ENCODE data around the gene TDRD6. TPM values are rescaled to one million over a fixed set of nuclear protein-coding genes. Genes with fewer than 3 reads are reported as not detected.

Gene TDRD6
- total RNA-seq, 1 donor from 2014 or later: 0.02 TPM

DNA sequence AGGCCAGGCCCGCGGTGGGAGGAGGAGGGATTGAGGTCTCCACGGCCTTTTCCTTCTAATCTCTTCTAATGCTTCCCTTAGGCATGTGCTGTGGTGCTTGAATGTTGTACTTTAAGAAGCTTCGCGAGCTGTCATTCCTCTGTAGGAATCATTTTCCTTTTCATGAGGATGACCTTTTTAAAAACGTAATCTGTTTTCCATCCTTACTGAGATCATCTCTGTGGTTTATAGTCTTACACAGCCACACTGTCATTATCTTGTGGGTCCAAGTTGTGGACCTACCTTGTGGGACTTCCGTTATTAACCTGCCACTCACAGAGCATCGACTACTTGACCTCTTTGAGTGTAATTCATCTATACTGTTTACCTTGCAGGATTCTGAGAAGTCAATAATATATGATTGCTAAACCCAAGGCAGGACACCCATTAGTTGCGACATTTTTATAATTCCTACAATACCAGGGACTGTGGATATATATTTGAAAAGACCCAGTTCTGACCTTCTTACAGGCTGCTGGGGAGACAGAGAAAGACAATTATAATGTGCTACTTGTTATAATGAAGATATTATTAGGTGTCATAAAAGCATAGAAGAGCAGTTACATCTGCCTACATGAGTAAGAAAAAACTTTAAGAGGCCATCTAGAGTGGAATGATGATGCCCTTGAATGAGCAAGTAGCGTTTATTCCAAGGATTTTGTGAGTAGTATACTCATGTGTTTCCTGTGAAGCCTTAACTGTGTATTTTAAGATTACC is 34.1 kb upstream of the TDRD6 start:
- Mint-ChIP-seq H3K4me3 (ENCODE audit: unreplicated experiment) (peak overlapping the region; percentile 96), H3K9me3 (ENCODE audit: unreplicated experiment) (no peaks in the 10 kb centered on the region), H3K36me3 (ENCODE audit: low read depth, unreplicated experiment) (no peaks in the 10 kb centered on the region), H3K27ac (ENCODE audit: unreplicated experiment) (no peak overlapping the region), H3K27me3 (ENCODE audit: low read depth, unreplicated experiment) (peaks cover 5% of the 10 kb centered on the region), H3K4me1 (ENCODE audit: low read depth, unreplicated experiment) (no peaks in the 10 kb centered on the region)
- H2AFZ ChIP-seq (ENCODE audit: low read depth, low read length): peak overlapping the region; percentile 95
- H3K4me1 ChIP-seq (ENCODE audit: insufficient read depth, low read length): peaks cover 8% of the 10 kb centered on the region
- peak overlapping the region; percentile 73 for H3K9ac ChIP-seq (ENCODE audit: low read length)
- no peaks in the 10 kb centered on the region for H3K27me3 ChIP-seq (ENCODE audit: insufficient read depth, low read length)
- peak overlapping the region; percentile 83 for H3K4me3 ChIP-seq (ENCODE audit: insufficient read depth, low read depth, low read length)
- no peaks in the 10 kb centered on the region for H3K79me2 ChIP-seq (ENCODE audit: insufficient read depth, low read length)
- no peaks in the 10 kb centered on the region for H3K36me3 ChIP-seq (ENCODE audit: insufficient read depth, low read length)
- no peak for DNase-seq (ENCODE audit: low read depth)
- no peak overlapping the region for H3K27ac ChIP-seq (ENCODE audit: low read depth, low read length)
- FAIRE-seq: no peak
- H3K9me3 ChIP-seq (ENCODE audit: insufficient read depth, low read depth, low read length): no peaks in the 10 kb centered on the region
- TF ChIP-seq, protein P1, sequence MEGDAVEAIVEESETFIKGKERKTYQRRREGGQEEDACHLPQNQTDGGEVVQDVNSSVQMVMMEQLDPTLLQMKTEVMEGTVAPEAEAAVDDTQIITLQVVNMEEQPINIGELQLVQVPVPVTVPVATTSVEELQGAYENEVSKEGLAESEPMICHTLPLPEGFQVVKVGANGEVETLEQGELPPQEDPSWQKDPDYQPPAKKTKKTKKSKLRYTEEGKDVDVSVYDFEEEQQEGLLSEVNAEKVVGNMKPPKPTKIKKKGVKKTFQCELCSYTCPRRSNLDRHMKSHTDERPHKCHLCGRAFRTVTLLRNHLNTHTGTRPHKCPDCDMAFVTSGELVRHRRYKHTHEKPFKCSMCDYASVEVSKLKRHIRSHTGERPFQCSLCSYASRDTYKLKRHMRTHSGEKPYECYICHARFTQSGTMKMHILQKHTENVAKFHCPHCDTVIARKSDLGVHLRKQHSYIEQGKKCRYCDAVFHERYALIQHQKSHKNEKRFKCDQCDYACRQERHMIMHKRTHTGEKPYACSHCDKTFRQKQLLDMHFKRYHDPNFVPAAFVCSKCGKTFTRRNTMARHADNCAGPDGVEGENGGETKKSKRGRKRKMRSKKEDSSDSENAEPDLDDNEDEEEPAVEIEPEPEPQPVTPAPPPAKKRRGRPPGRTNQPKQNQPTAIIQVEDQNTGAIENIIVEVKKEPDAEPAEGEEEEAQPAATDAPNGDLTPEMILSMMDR (IDR thresholded peaks at IDR 0.05; ENCODE audit: insufficient read depth, low read depth, low read length): no peak
- no peak for TF ChIP-seq EZH2 (IDR thresholded peaks at IDR 0.05; ENCODE audit: insufficient read depth, low read length)
- H4K20me1 ChIP-seq (ENCODE audit: insufficient read depth, low read length): no peaks in the 10 kb centered on the region
- peak overlapping the region; percentile 97 for H3K4me2 ChIP-seq (ENCODE audit: low read length)

DNA sequence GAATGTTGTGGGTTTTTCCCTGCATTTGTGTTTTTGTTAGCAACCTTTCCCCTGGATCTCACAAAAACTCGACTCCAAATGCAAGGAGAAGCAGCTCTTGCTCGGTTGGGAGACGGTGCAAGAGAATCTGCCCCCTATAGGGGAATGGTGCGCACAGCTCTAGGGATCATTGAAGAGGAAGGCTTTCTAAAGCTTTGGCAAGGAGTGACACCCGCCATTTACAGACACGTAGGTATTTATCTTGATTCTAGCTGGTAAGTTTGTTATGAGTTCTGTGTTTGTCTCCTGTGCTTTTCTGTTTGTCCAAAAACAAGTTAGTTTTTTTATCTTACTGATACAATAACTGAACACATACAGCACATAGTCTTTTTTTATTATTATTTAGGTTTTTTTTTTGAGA is 31.9 kb upstream of the TDRD6 start:
- H3K4me1 Mint-ChIP-seq (ENCODE audit: low read depth, unreplicated experiment): no peaks in the 10 kb centered on the region
- no peaks in the 10 kb centered on the region for H3K9me3 ChIP-seq (ENCODE audit: insufficient read depth, low read depth, low read length)
- FAIRE-seq: no peak
- peaks cover 8% of the 10 kb centered on the region for H3K4me1 ChIP-seq (ENCODE audit: insufficient read depth, low read length)
- no peaks in the 10 kb centered on the region for H4K20me1 ChIP-seq (ENCODE audit: insufficient read depth, low read length)
- no peaks in the 10 kb centered on the region for H3K36me3 Mint-ChIP-seq (ENCODE audit: low read depth, unreplicated experiment)
- no peaks in the 10 kb centered on the region for H3K9me3 Mint-ChIP-seq (ENCODE audit: unreplicated experiment)
- H3K9ac ChIP-seq (ENCODE audit: low read length): no peak overlapping the region
- H3K27ac ChIP-seq (ENCODE audit: low read depth, low read length): no peak overlapping the region
- H3K36me3 ChIP-seq (ENCODE audit: insufficient read depth, low read length): no peaks in the 10 kb centered on the region
- no peak overlapping the region for H3K4me3 ChIP-seq (ENCODE audit: insufficient read depth, low read depth, low read length)
- H3K4me2 ChIP-seq (ENCODE audit: low read length): no peak overlapping the region
- H3K4me3 Mint-ChIP-seq (ENCODE audit: unreplicated experiment): no peak overlapping the region
- no peak overlapping the region for H3K27ac Mint-ChIP-seq (ENCODE audit: unreplicated experiment)
- H3K79me2 ChIP-seq (ENCODE audit: insufficient read depth, low read length): no peaks in the 10 kb centered on the region
- no peak overlapping the region for H2AFZ ChIP-seq (ENCODE audit: low read depth, low read length)
- H3K27me3 ChIP-seq (ENCODE audit: insufficient read depth, low read length): no peaks in the 10 kb centered on the region
- no peak for TF ChIP-seq EZH2 (IDR thresholded peaks at IDR 0.05; ENCODE audit: insufficient read depth, low read length)
- TF ChIP-seq, protein P1 (IDR thresholded peaks at IDR 0.05; ENCODE audit: insufficient read depth, low read depth, low read length): peak; percentile 31
- H3K27me3 Mint-ChIP-seq (ENCODE audit: low read depth, unreplicated experiment): peaks cover 5% of the 10 kb centered on the region
- no peak for DNase-seq (ENCODE audit: low read depth)

DNA sequence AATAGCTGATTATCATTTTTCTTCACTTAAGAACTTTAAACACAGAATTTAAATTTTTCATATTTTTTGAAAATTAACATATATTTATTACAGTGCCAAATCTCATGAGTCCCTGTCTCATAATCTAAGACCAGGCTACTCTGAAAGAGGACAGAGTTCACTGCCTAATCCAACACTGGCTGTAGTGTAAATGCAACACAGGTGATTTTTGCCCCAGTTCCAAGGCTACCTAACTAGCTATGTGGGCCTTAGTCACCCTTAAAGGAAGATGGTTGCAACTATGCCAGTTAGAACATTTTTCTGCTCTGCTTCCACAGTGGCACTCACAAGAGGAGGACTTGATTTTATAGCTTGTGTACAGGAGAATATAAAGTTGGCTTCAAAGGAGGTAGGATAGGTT is 30.0 kb upstream of the TDRD6 start:
- TF ChIP-seq EZH2 (IDR thresholded peaks at IDR 0.05; ENCODE audit: insufficient read depth, low read length): no peak
- TF ChIP-seq, protein P1 (IDR thresholded peaks at IDR 0.05; ENCODE audit: insufficient read depth, low read depth, low read length): no peak
- no peaks in the 10 kb centered on the region for H3K36me3 ChIP-seq (ENCODE audit: insufficient read depth, low read length)
- no peaks in the 10 kb centered on the region for H3K9me3 Mint-ChIP-seq (ENCODE audit: unreplicated experiment)
- no peak overlapping the region for H3K27ac Mint-ChIP-seq (ENCODE audit: unreplicated experiment)
- FAIRE-seq (no peak), DNase-seq (ENCODE audit: low read depth) (no peak)
- no peak overlapping the region for H3K9ac ChIP-seq (ENCODE audit: low read length)
- no peak overlapping the region for H3K4me2 ChIP-seq (ENCODE audit: low read length)
- H3K36me3 Mint-ChIP-seq (ENCODE audit: low read depth, unreplicated experiment): no peaks in the 10 kb centered on the region
- no peak overlapping the region for H3K4me3 Mint-ChIP-seq (ENCODE audit: unreplicated experiment)
- no peaks in the 10 kb centered on the region for H4K20me1 ChIP-seq (ENCODE audit: insufficient read depth, low read length)
- H2AFZ ChIP-seq (ENCODE audit: low read depth, low read length): no peak overlapping the region
- peaks cover 3% of the 10 kb centered on the region for H3K4me1 ChIP-seq (ENCODE audit: insufficient read depth, low read length)
- peaks cover 5% of the 10 kb centered on the region for H3K27me3 Mint-ChIP-seq (ENCODE audit: low read depth, unreplicated experiment)
- H3K9me3 ChIP-seq (ENCODE audit: insufficient read depth, low read depth, low read length): no peaks in the 10 kb centered on the region
- no peaks in the 10 kb centered on the region for H3K27me3 ChIP-seq (ENCODE audit: insufficient read depth, low read length)
- H3K27ac ChIP-seq (ENCODE audit: low read depth, low read length): no peak overlapping the region
- H3K79me2 ChIP-seq (ENCODE audit: insufficient read depth, low read length): no peaks in the 10 kb centered on the region
- H3K4me3 ChIP-seq (ENCODE audit: insufficient read depth, low read depth, low read length): no peak overlapping the region
- H3K4me1 Mint-ChIP-seq (ENCODE audit: low read depth, unreplicated experiment): no peaks in the 10 kb centered on the region
